Liver (tissue), 9 donors: ENCODE measurements around the gene FADS3. TPM values are rescaled to one million over a fixed set of nuclear protein-coding genes. Genes with fewer than 3 reads are reported as not detected.

Source experiments
- DNase-seq: peaks from one replicate; pipeline ENCODE4 v3.0.0-alpha.2; 2017; ENCODE audit warnings: low spot score
- H3K27ac ChIP-seq, 2 donors: one replicate each; pipeline ENCODE4 v1.7.0; 2013; ENCODE audit warnings: inconsistent platforms in 2 of 2, low read length in 2 of 2, control low read depth in 1 of 2, low read depth in 1 of 2, mild to moderate bottlenecking in 1 of 2
- H3K27me3 ChIP-seq, 4 donors: one replicate each; pipeline versions ENCODE4 v1.6.1 to v1.7.0; 2013; ENCODE audit warnings: low read length in 3 of 4, inconsistent platforms in 1 of 4, mild to moderate bottlenecking in 1 of 4, moderate library complexity in 1 of 4; ENCODE audit not compliant: control insufficient read depth in 4 of 4, insufficient read depth in 4 of 4
- H3K36me3 ChIP-seq, 4 donors: one replicate each; pipeline versions ENCODE4 v1.6.1 to v1.7.0; 2013; ENCODE audit warnings: low read length in 3 of 4, mild to moderate bottlenecking in 3 of 4, low read depth in 1 of 4, moderate library complexity in 1 of 4; ENCODE audit not compliant: control insufficient read depth in 4 of 4, insufficient read depth in 3 of 4
- H3K4me1 ChIP-seq, 4 donors: one replicate each; pipeline versions ENCODE4 v1.6.1 to v1.7.0; 2013; ENCODE audit warnings: low read length in 3 of 4, mild to moderate bottlenecking in 3 of 4, moderate library complexity in 1 of 4; ENCODE audit not compliant: control insufficient read depth in 4 of 4, insufficient read depth in 4 of 4
- H3K4me3 ChIP-seq, 3 donors: one replicate each; pipeline versions ENCODE4 v1.6.1 to v1.7.0; 2013; ENCODE audit warnings: low read length in 3 of 3, control low read depth in 1 of 3, low read depth in 1 of 3, mild to moderate bottlenecking in 1 of 3
- H3K9ac ChIP-seq, 2 donors: one replicate each; pipeline ENCODE4 v1.7.0; 2013; ENCODE audit warnings: low read length in 2 of 2, mild to moderate bottlenecking in 2 of 2, moderate library complexity in 2 of 2, control low read depth in 1 of 2, low read depth in 1 of 2
- H3K9me3 ChIP-seq, 4 donors: one replicate each; pipeline versions ENCODE4 v1.6.1 to v1.7.0; 2013; ENCODE audit warnings: low read length in 3 of 4; ENCODE audit not compliant: control insufficient read depth in 4 of 4
- ATF3 ChIP-seq: IDR thresholded peaks from 2 replicates; pipeline ENCODE4 v1.6.1; 2016; ENCODE audit warnings: antibody characterized with exemption
- CTCF ChIP-seq: fragments of 150-350 bp; IDR thresholded peaks from 2 replicates; pipeline ENCODE4 v1.5.1; 2017; ENCODE audit warnings: improper control_type of control experiment, low read depth, low read length; ENCODE audit not compliant: missing input control
- FOXA2 ChIP-seq: IDR thresholded peaks from 2 replicates; pipeline ENCODE4 v1.6.1; 2016; ENCODE audit warnings: antibody characterized with exemption
- GABPA ChIP-seq, 2 donors: IDR thresholded peaks in 1 of 2; conservative IDR thresholded peaks in 1 of 2; 2 replicates each; pipeline ENCODE4 v1.6.1; 2016; ENCODE audit warnings: antibody characterized with exemption in 2 of 2, mild to moderate bottlenecking in 1 of 2, moderate library complexity in 1 of 2
- HNF4A ChIP-seq, 2 donors: conservative IDR thresholded peaks; 2 replicates each; pipeline ENCODE4 v1.6.1; 2016; ENCODE audit warnings: antibody characterized with exemption in 2 of 2, mild to moderate bottlenecking in 2 of 2
- HNF4G ChIP-seq: IDR thresholded peaks from 2 replicates; pipeline ENCODE4 v1.6.1; 2016; ENCODE audit warnings: antibody characterized with exemption
- JUND ChIP-seq, 2 donors: IDR thresholded peaks; 2 replicates each; pipeline ENCODE4 v1.6.1; 2016; ENCODE audit warnings: antibody characterized with exemption in 2 of 2
- MAX ChIP-seq: IDR thresholded peaks from 2 replicates; pipeline ENCODE4 v1.6.1; 2016; ENCODE audit warnings: antibody characterized with exemption
- NR2F2 ChIP-seq: IDR thresholded peaks from 2 replicates; pipeline ENCODE4 v1.6.1; 2016; ENCODE audit warnings: antibody characterized with exemption
- RAD21 ChIP-seq, 2 donors: IDR thresholded peaks; 2 replicates each; pipeline ENCODE4 v1.6.1; 2016; ENCODE audit warnings: antibody characterized with exemption in 2 of 2, mild to moderate bottlenecking in 2 of 2
- REST ChIP-seq: IDR thresholded peaks from 2 replicates; pipeline ENCODE4 v1.6.1; 2016; ENCODE audit warnings: antibody characterized with exemption, mild to moderate bottlenecking
- SP1 ChIP-seq: IDR thresholded peaks from 2 replicates; pipeline ENCODE4 v1.6.1; 2018; ENCODE audit warnings: antibody characterized with exemption, mild to moderate bottlenecking
- TAF1 ChIP-seq: conservative IDR thresholded peaks from 2 replicates; pipeline ENCODE4 v1.6.1; 2016; ENCODE audit warnings: antibody characterized with exemption, mild to moderate bottlenecking
- WGBS: extraction: QIAGEN DNeasy Blood & Tissue Kit; methylation state at CpG from one replicate; pipeline ENCODE4 v1.1.7; 2013; 5-methylcytosine and 5-hydroxymethylcytosine counted together
- polyA plus RNA-seq, 2 donors: library from polyadenylated mRNA; stranded (reverse) in 1 of 2; unstranded in 1 of 2; fragments of 200-250 nt in 1 of 2; fragments of >200 nt in 1 of 2; fragmentation: Nextera tagmentation in 1 of 2; extraction: Ambion mirVana in 1 of 2; gene quantifications; one replicate each; pipeline versions ENCODE4 v1.2.1 to v1.2.3, GENCODE V29; 2013 to 2015
- total RNA-seq, 2 donors: library from RNA; depleted of rRNA; stranded (reverse); fragments of >200 nt; gene quantifications; one replicate each; pipeline ENCODE4 v1.2.3, GENCODE V29; 2014
- donor health status: healthy.
- donor health status: healthy.
- donor health status: healthy.
- donor health status: healthy.
- donor health status: healthy.

Gene FADS3
- total and polyA plus RNA-seq, 4 donors, result 8.3 to 13.6 (median 10.3) TPM

GRCh38 chr11:61892085-61892370 lies 683 bp upstream of the FADS3 start:
- Histone ChIP-seq H3K4me1 (peaks cover 3 to 12% (median 11%) of the 10 kb centered on the region in 4 donors), H3K4me3 (peak overlapping the region in 2 of 3 donors; percentile 51 to 89), H3K9me3 (no peaks in the 10 kb centered on the region), H3K27me3 (no peaks in the 10 kb centered on the region), H3K9ac (no peak overlapping the region), H3K36me3 (no peaks in the 10 kb centered on the region), H3K27ac (peak overlapping the region; percentile 56 to 70)
- peak in 1 of 2 donors; percentile 2 for TF ChIP-seq RAD21 (IDR thresholded peaks at IDR 0.05)
- no peak for TF ChIP-seq HNF4G
- no peak for DNase-seq
- 35% methylated on average over 12 of the region's 12 CpGs for WGBS

- H3K27me3 ChIP-seq, result no peaks in the 10 kb centered on the region
- H3K4me3 ChIP-seq, result peak overlapping the region; percentile 38 to 89 (median 89)
- 6% methylated on average over 38 of the region's 38 CpGs for WGBS
- peaks cover 3 to 12% (median 11%) of the 10 kb centered on the region in 4 donors for H3K4me1 ChIP-seq
- H3K9ac ChIP-seq, result peak overlapping the region in 1 of 2 donors; percentile 32
- H3K27ac ChIP-seq, result peak overlapping the region; percentile 61 to 68
- no peaks in the 10 kb centered on the region for H3K36me3 ChIP-seq
- TF ChIP-seq FOXA2 (no peak), GABPA (IDR thresholded peaks at IDR 0.05 in 1 of 2, conservative IDR thresholded peaks at IDR 0.05 in 1 of 2) (no peak), NR2F2 (no peak), RAD21 (IDR thresholded peaks at IDR 0.05) (no peak), MAX (no peak), REST (no peak), ATF3 (no peak), JUND (IDR thresholded peaks at IDR 0.05) (no peak), CTCF (no peak)
- H3K9me3 ChIP-seq, result no peaks in the 10 kb centered on the region
- DNase-seq, result no peak
Observed at GRCh38 chr11:61890529-61891330, 615 bp downstream of the FADS3 start.

GRCh38 chr11:61889831-61890230 lies 1.5 kb downstream of the FADS3 start:
- H3K27me3 ChIP-seq, result no peaks in the 10 kb centered on the region
- H3K36me3 ChIP-seq, result no peaks in the 10 kb centered on the region
- H3K9me3 ChIP-seq, result no peaks in the 10 kb centered on the region
- H3K4me3 ChIP-seq, result no peak overlapping the region
- DNase-seq, result no peak
- 92% methylated on average over 10 of the region's 10 CpGs for WGBS
- no peak overlapping the region for H3K27ac ChIP-seq
- H3K4me1 ChIP-seq, result peaks cover 3 to 12% (median 11%) of the 10 kb centered on the region in 4 donors
- no peak overlapping the region for H3K9ac ChIP-seq
- no peak for TF ChIP-seq MAX
- no peak for TF ChIP-seq SP1
- no peak for TF ChIP-seq ATF3
- TF ChIP-seq REST, result no peak
- no peak for TF ChIP-seq HNF4G
- no peak for TF ChIP-seq HNF4A (conservative IDR thresholded peaks at IDR 0.05)
- TF ChIP-seq RAD21 (IDR thresholded peaks at IDR 0.05), result no peak
- TF ChIP-seq TAF1, result no peak
